Parathyroid adenoma (tissue), 2 donors: ENCODE measurements around the gene OR51E2.

ENCODE experiments used
- H2AFZ ChIP-seq: fragments of 300-600 bp; sonication (generic); one replicate; pipeline ENCODE4 v1.7.0; 2017; ENCODE audit warnings: antibody characterized with exemption, mild to moderate bottlenecking
- H3K27ac ChIP-seq: fragments of 300-600 bp; sonication (generic); one replicate; pipeline ENCODE4 v1.7.0; 2017
- H3K27me3 ChIP-seq: fragments of 300-600 bp; sonication (generic); one replicate; pipeline ENCODE4 v1.7.0; 2017; ENCODE audit warnings: low read length; ENCODE audit not compliant: control insufficient read depth, insufficient read depth
- H3K36me3 ChIP-seq: fragments of 300-600 bp; sonication (generic); one replicate; pipeline ENCODE4 v1.7.0; 2017; ENCODE audit warnings: low read length; ENCODE audit not compliant: control insufficient read depth, insufficient read depth
- H3K4me1 ChIP-seq: fragments of 300-600 bp; sonication (generic); one replicate; pipeline ENCODE4 v1.7.0; 2017; ENCODE audit warnings: control low read depth
- H3K4me2 ChIP-seq: fragments of 300-600 bp; sonication (generic); one replicate; pipeline ENCODE4 v1.7.0; 2017; ENCODE audit warnings: low read length
- H3K4me3 ChIP-seq: fragments of 300-600 bp; sonication (generic); one replicate; pipeline ENCODE4 v1.7.0; 2017; ENCODE audit warnings: low read depth, low read length
- H3K79me2 ChIP-seq: fragments of 300-600 bp; sonication (generic); one replicate; pipeline ENCODE4 v1.7.0; 2017; ENCODE audit warnings: control low read depth
- H3K9ac ChIP-seq: fragments of 300-600 bp; sonication (generic); one replicate; pipeline ENCODE4 v1.7.0; 2017; ENCODE audit warnings: mild to moderate bottlenecking
- H3K9me3 ChIP-seq: fragments of 300-600 bp; sonication (generic); one replicate; pipeline ENCODE4 v1.7.0; 2017; ENCODE audit warnings: low read length; ENCODE audit not compliant: control insufficient read depth
- TF ChIP-seq, protein P1 (sequence below): fragments of 300-600 bp; sonication (generic); IDR thresholded peaks from one replicate; pipeline ENCODE4 v1.7.0; 2017; ENCODE audit warnings: antibody characterized with exemption, mild to moderate bottlenecking
- donor health status: primary hyperparathyroidism.

Gene OR51E2

DNA sequence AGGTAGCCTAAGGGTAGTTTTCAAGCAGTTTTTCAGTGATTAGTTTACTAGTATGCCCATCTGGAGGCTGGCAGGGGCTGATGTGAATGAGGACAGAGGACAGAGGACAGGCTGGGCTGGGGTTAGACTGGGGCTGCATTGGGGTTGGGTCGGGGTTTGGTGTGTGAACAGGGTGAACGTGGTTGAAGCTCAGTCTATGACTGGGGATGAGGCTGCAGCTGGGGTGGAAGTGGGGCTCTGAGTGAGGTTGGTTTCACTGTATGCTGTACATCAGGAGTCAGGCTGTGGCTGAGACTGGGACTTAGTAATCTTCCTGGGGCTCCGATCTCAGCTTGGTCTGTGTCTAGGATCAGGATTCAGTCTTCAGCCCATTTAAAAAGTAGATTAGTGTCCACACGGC is 53.4 kb downstream of the OR51E2 start:
- no peaks in the 10 kb centered on the region for H3K27me3 ChIP-seq
- H3K4me3 ChIP-seq = no peak overlapping the region
- no peak overlapping the region for H3K4me2 ChIP-seq
- H3K79me2 ChIP-seq = no peaks in the 10 kb centered on the region
- H2AFZ ChIP-seq = no peak overlapping the region
- no peak overlapping the region for H3K9ac ChIP-seq
- H3K4me1 ChIP-seq = no peaks in the 10 kb centered on the region
- no peaks in the 10 kb centered on the region for H3K9me3 ChIP-seq
- TF ChIP-seq, protein P1, sequence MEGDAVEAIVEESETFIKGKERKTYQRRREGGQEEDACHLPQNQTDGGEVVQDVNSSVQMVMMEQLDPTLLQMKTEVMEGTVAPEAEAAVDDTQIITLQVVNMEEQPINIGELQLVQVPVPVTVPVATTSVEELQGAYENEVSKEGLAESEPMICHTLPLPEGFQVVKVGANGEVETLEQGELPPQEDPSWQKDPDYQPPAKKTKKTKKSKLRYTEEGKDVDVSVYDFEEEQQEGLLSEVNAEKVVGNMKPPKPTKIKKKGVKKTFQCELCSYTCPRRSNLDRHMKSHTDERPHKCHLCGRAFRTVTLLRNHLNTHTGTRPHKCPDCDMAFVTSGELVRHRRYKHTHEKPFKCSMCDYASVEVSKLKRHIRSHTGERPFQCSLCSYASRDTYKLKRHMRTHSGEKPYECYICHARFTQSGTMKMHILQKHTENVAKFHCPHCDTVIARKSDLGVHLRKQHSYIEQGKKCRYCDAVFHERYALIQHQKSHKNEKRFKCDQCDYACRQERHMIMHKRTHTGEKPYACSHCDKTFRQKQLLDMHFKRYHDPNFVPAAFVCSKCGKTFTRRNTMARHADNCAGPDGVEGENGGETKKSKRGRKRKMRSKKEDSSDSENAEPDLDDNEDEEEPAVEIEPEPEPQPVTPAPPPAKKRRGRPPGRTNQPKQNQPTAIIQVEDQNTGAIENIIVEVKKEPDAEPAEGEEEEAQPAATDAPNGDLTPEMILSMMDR = no peak
- no peaks in the 10 kb centered on the region for H3K36me3 ChIP-seq
- no peak overlapping the region for H3K27ac ChIP-seq

DNA sequence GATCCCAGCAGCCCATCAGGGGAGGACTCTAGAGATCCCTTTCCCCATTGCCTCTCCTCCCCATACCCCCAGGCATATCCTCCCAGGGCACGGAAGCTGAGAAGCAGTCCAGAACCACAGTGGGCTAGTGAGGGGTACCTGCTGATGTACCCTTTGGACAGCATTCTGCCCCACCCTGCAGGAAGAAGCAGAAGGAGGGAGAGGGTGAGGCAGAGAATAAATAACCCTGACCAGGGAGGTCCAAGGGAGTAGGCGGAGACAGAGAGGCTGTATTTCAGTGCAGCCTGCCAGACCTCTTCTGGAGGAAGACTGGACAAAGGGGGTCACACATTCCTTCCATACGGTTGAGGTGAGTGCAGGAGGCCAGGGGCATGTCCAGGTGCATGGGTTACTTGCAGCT is 54.0 kb downstream of the OR51E2 start, which contains the start of gene OR51E1:
Gene OR51E1 (plus strand): TSS at position 301 of the 400 bp plus-strand sequence. CDS start 8,545 bp downstream, outside the sequence.
- Histone ChIP-seq H3K9ac (no peak within 1 kb of the TSS), H3K9me3 (no peaks in the 10 kb centered on the region), H3K36me3 (no peaks in the 10 kb centered on the region), H3K4me1 (no peaks in the 10 kb centered on the region), H3K4me2 (no peak within 1 kb of the TSS), H3K4me3 (no peak within 1 kb of the TSS), H3K79me2 (no peaks in the 10 kb centered on the region), H2AFZ (no peak within 1 kb of the TSS), H3K27ac (no peak within 1 kb of the TSS), H3K27me3 (no peaks in the 10 kb centered on the region)
- TF ChIP-seq, protein P1 = no peak

DNA sequence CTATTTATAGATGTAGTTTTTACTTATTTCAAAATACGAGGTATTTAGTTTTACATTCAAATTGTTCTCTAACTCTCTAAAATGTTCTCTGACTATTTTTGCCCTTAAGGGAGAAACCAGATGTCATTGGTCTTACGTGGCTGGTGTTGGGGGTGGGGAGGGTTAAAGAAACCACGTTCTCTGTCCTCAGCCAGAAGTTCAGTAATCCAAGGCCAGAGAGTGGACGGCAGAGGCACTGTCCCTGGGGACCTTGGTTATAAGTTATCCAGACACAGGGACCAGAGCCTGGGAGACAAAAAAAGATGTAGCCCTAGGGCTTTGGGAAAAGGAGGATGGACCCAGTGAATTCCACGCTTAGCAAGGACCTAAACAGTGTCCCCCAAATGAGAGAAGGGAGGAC is 54.6 kb downstream of the OR51E2 start:
- no peaks in the 10 kb centered on the region for H3K9me3 ChIP-seq
- H2AFZ ChIP-seq = no peak overlapping the region
- H3K36me3 ChIP-seq = no peaks in the 10 kb centered on the region
- no peak overlapping the region for H3K9ac ChIP-seq
- H3K79me2 ChIP-seq = no peaks in the 10 kb centered on the region
- no peak overlapping the region for H3K27ac ChIP-seq
- no peak overlapping the region for H3K4me3 ChIP-seq
- no peaks in the 10 kb centered on the region for H3K27me3 ChIP-seq
- no peaks in the 10 kb centered on the region for H3K4me1 ChIP-seq
- TF ChIP-seq, protein P1 = no peak
- H3K4me2 ChIP-seq = no peak overlapping the region

DNA sequence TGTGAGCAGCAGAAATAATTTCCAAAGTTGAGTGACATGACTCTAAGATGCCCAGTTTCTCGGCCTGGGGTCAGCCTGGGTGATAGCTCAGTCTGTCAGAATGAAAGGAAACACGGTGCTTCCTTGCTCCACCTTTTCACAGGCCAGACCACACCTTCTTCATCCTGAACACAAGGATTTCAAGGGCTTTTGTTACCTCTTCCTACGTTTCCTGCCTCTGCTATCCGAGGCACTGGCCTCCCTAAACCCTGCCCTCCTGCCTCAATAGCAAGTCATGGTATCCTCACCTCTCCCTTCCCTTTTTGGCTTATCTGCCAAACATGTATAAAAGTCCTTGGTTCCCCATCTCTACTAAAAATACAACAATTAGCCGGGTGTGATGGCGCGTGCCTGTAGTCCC is 55.6 kb downstream of the OR51E2 start:
- Histone ChIP-seq H3K36me3 (no peaks in the 10 kb centered on the region), H3K9me3 (no peaks in the 10 kb centered on the region), H3K9ac (no peak overlapping the region), H3K27ac (no peak overlapping the region), H3K4me3 (no peak overlapping the region), H2AFZ (no peak overlapping the region), H3K4me2 (no peak overlapping the region), H3K79me2 (no peaks in the 10 kb centered on the region), H3K4me1 (no peaks in the 10 kb centered on the region), H3K27me3 (no peaks in the 10 kb centered on the region)
- TF ChIP-seq, protein P1 = no peak

DNA sequence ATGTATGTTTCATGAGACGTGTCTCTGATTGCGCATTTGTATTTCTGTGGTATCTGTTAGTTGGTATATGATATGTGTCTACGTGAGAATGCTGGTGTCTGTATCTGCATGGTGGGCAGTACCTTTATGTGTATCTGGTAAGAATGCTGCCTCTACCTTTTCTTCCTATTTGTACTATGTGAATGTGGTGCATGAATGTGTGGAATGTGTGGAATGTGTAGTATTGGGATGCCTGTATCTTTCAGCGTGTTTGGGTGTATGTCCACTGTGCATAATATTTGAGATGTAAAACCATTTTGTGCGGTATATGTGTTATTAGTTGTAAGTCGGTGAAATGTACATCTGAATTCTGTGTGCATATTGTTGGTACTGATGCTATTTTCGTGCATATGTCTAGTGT is 56.2 kb downstream of the OR51E2 start:
- Histone ChIP-seq H3K36me3 (no peaks in the 10 kb centered on the region), H3K4me2 (no peak overlapping the region), H3K27me3 (no peaks in the 10 kb centered on the region), H3K27ac (no peak overlapping the region), H3K4me1 (no peaks in the 10 kb centered on the region), H3K79me2 (no peaks in the 10 kb centered on the region), H3K9ac (no peak overlapping the region), H2AFZ (no peak overlapping the region), H3K4me3 (no peak overlapping the region), H3K9me3 (no peaks in the 10 kb centered on the region)
- TF ChIP-seq, protein P1 = no peak
